GM12878 (cell line): ENCODE results near the gene ELL. TPM values are rescaled to one million over a fixed set of nuclear protein-coding genes. Genes with fewer than 3 reads are reported as not detected.

Experiments
- ATAC-seq: fragments of 200-7000 bp; cut with Tn5 transposase; 3 replicates; pipeline ENCODE4 v1.9.1; 2020; ENCODE audit warnings: mild to moderate bottlenecking, moderate library complexity
- BruUV-seq: library from RNA; stranded (reverse); fragments of 400-500 nt; replicated peaks from 2 replicates; lab custom pipeline; 2021; lab: Mats Ljungman, UMichigan
- CTCF ChIA-PET: fragments of 300-600 bp; sonication (Branson Sonifier 250); formaldehyde crosslinking; extraction: SDS; loops from one replicate; lab custom pipeline; 2021; ENCODE audit warnings: inconsistent platforms; lab: Yijun Ruan, JAX
- POLR2A ChIA-PET: fragments of 350-600 bp; formaldehyde crosslinking; extraction: SDS; loops from one replicate; lab custom pipeline; 2021; ENCODE audit warnings: inconsistent platforms; lab: Charles Lee
- RAD21 ChIA-PET: fragments of 300-600 bp; sonication (Branson Sonifier 250); formaldehyde crosslinking; loops from one replicate; lab custom pipeline; 2023; ENCODE audit warnings: antibody characterized with exemption; ENCODE audit not compliant: unreplicated experiment; lab: Charles Lee
- SMC1A ChIA-PET: fragments of 300-600 bp; sonication (Branson Sonifier 250); formaldehyde crosslinking; loops from one replicate; lab custom pipeline; 2023; ENCODE audit not compliant: unreplicated experiment, uncharacterized antibody; lab: Charles Lee
- DNase-seq: peaks from one replicate; pipeline ENCODE4 v3.0.0-alpha.2; 2011; ENCODE audit warnings: low read depth, low spot score
- FAIRE-seq: peaks from 3 replicates; lab custom pipeline; 2011; peaks lifted over from hg19 to GRCh38; lab: Jason Lieb, UNC
- H2AFZ ChIP-seq: 2 replicates; pipeline ENCODE4 v1.6.0; 2011; ENCODE audit warnings: low read depth, low read length, control low read depth; ENCODE audit not compliant: control insufficient read depth
- H3K27ac ChIP-seq: 2 replicates; pipeline ENCODE4 v1.5.1; 2011; ENCODE audit warnings: control low read depth; ENCODE audit not compliant: control insufficient read depth, insufficient read depth
- H3K27me3 ChIP-seq, 2 experiments: replicated peaks in 1 of 2; 2 replicates each; pipeline versions ENCODE4 v1.6.0 to v1.6.1; 2011; ENCODE audit warnings: low read length in 1 of 2; ENCODE audit not compliant: control insufficient read depth in 2 of 2, insufficient read depth in 2 of 2
- H3K36me3 ChIP-seq, 2 experiments: 2 replicates each; pipeline ENCODE4 v1.5.1; 2011; ENCODE audit warnings: low read length in 1 of 2; ENCODE audit not compliant: control insufficient read depth in 2 of 2, insufficient read depth in 2 of 2
- H3K4me1 ChIP-seq: 2 replicates; pipeline ENCODE4 v1.6.1; 2011; ENCODE audit warnings: mild to moderate bottlenecking, low read length, moderate library complexity, mixed read lengths; ENCODE audit not compliant: control insufficient read depth, insufficient read depth
- H3K4me2 ChIP-seq: 2 replicates; pipeline ENCODE4 v1.6.0; 2011; ENCODE audit warnings: control low read depth; ENCODE audit not compliant: control insufficient read depth, insufficient read depth
- H3K4me3 ChIP-seq: fragments of 200-600 bp; sonication (generic); 2 replicates; pipeline ENCODE4 v1.5.1; 2016
- H3K79me2 ChIP-seq: 2 replicates; pipeline ENCODE4 v1.6.0; 2011; ENCODE audit warnings: low read length; ENCODE audit not compliant: control insufficient read depth, insufficient read depth
- H3K9ac ChIP-seq: 2 replicates; pipeline ENCODE4 v1.8.0; 2011; ENCODE audit warnings: low read length, control low read depth, mixed read lengths; ENCODE audit not compliant: control insufficient read depth, insufficient read depth
- H3K9me3 ChIP-seq: replicated peaks from 3 replicates; pipeline ENCODE4 v1.5.1; 2011; ENCODE audit warnings: mild to moderate bottlenecking, low read length; ENCODE audit not compliant: control insufficient read depth, insufficient read depth
- H4K20me1 ChIP-seq: 2 replicates; pipeline ENCODE4 v1.6.0; 2011; ENCODE audit not compliant: control insufficient read depth, insufficient read depth
- DPF2 ChIP-seq: fragments of 450-650 bp; IDR thresholded peaks from 2 replicates; pipeline ENCODE4 v1.6.1; 2017; ENCODE audit warnings: mild to moderate bottlenecking
- GATAD2B ChIP-seq: fragments of 450-650 bp; conservative IDR thresholded peaks from 2 replicates; pipeline ENCODE4 v1.6.1; 2017; ENCODE audit warnings: low read depth, mild to moderate bottlenecking, moderate library complexity
- POLR2A ChIP-seq: IDR thresholded peaks from 2 replicates; pipeline ENCODE4 v1.6.1; 2011; ENCODE audit warnings: low read depth, mild to moderate bottlenecking, low read length
- POLR2AphosphoS5 ChIP-seq: IDR thresholded peaks from 2 replicates; pipeline ENCODE4 v1.6.1; 2011; ENCODE audit warnings: mild to moderate bottlenecking, low read length, inconsistent platforms
- POU2F2 ChIP-seq: IDR thresholded peaks from 3 replicates; pipeline ENCODE4 v1.6.1; 2011; ENCODE audit warnings: low read depth, mild to moderate bottlenecking, low read length, borderline replicate concordance
- RB1 ChIP-seq: fragments of 450-650 bp; formaldehyde crosslinking; IDR thresholded peaks from 2 replicates; pipeline ENCODE4 v1.6.1; 2017; ENCODE audit warnings: mild to moderate bottlenecking, borderline replicate concordance
- SP1 ChIP-seq: IDR thresholded peaks from one replicate; pipeline ENCODE4 v1.6.1; 2011; ENCODE audit warnings: low read depth, low read length
- SPI1 ChIP-seq: IDR thresholded peaks from 2 replicates; pipeline ENCODE4 v1.6.1; 2011; ENCODE audit warnings: low read depth, mild to moderate bottlenecking, low read length, moderate library complexity, borderline replicate concordance; ENCODE audit not compliant: insufficient read depth
- TAF1 ChIP-seq: IDR thresholded peaks from 2 replicates; pipeline ENCODE4 v1.6.1; 2011; ENCODE audit warnings: mild to moderate bottlenecking, low read depth, low read length, borderline replicate concordance
- YY1 ChIP-seq: IDR thresholded peaks from 2 replicates; pipeline ENCODE4 v1.6.1; 2011; ENCODE audit warnings: low read depth, mild to moderate bottlenecking, low read length
- ZZZ3 ChIP-seq: IDR thresholded peaks from 2 replicates; pipeline ENCODE4 v1.6.1; 2011; ENCODE audit warnings: low read depth; ENCODE audit not compliant: control insufficient read depth, insufficient read length
- WGBS: methylation state at CpG from one replicate; pipeline ENCODE4 v1.1.6; 2016; ENCODE audit warnings: low lambda C conversion rate; ENCODE audit not compliant: insufficient replicate concordance, insufficient coverage; ENCODE audit errors: missing lambda C conversion rate; 5-methylcytosine and 5-hydroxymethylcytosine counted together
- in situ Hi-C: fragments of 300-500 bp; cut with MboI; formaldehyde crosslinking; loops from 9 replicates; pipeline ENCODE4 v1.14.3; 2018; ENCODE audit warnings: mixed read lengths
- intact Hi-C: fragments of 100-400 bp; cut with micrococcal nuclease; formaldehyde crosslinking; loops from one replicate; pipeline ENCODE4 v1.14.2; 2022; ENCODE audit not compliant: unreplicated experiment
- polyA plus RNA-seq, 11 experiments: library from polyadenylated mRNA; depleted of rRNA in 4 of 11; unstranded in 6 of 11; stranded (reverse) in 5 of 11; fragments of >200 nt; fragmentation: Nextera tagmentation in 4 of 11; fragmentation: Illumina TruSeq in 1 of 11; extraction: Ambion mirVana in 4 of 11; extraction: Trizol in 1 of 11; gene quantifications; 1 replicate in 1 of 11; 2 replicates in 10 of 11; pipeline versions ENCODE4 v1.2.1 to v1.2.3, GENCODE V29; 2011 to 2016; ENCODE audit warnings: inconsistent platforms in 2 of 11, missing spikeins in 2 of 11, low read depth in 1 of 11
- total RNA-seq, 4 experiments: library from RNA; depleted of rRNA in 3 of 4; stranded (reverse); fragments of >200 nt in 3 of 4; fragmentation: Illumina TruSeq in 1 of 4; extraction: Trizol in 1 of 4; gene quantifications; 2 replicates each; pipeline versions ENCODE4 v1.2.1 to v1.2.3, GENCODE V29; 2013 to 2021
- TF ChIP-seq, protein P1 (sequence below): fragments of 450-650 bp; IDR thresholded peaks from 2 replicates; pipeline ENCODE4 v1.6.1; 2017; ENCODE audit warnings: low read depth, mild to moderate bottlenecking, moderate library complexity
- TF ChIP-seq, protein P2 (sequence below): IDR thresholded peaks from 2 replicates; pipeline ENCODE4 v1.6.1; 2012; ENCODE audit warnings: low read depth, low read length, improper control_type of control experiment
- TF ChIP-seq, protein P3 (sequence below): fragments of 450-650 bp; IDR thresholded peaks from 2 replicates; pipeline ENCODE4 v1.6.1; 2016; ENCODE audit warnings: mild to moderate bottlenecking, moderate library complexity, borderline replicate concordance

The ELL gene
- total and polyA plus RNA-seq, 10 of the 15 experiments (the other 5 are each of a cell fraction or from before 2014, with no cell fraction given), result 0.91 to 25.0 (median 9.1) TPM

DNA sequence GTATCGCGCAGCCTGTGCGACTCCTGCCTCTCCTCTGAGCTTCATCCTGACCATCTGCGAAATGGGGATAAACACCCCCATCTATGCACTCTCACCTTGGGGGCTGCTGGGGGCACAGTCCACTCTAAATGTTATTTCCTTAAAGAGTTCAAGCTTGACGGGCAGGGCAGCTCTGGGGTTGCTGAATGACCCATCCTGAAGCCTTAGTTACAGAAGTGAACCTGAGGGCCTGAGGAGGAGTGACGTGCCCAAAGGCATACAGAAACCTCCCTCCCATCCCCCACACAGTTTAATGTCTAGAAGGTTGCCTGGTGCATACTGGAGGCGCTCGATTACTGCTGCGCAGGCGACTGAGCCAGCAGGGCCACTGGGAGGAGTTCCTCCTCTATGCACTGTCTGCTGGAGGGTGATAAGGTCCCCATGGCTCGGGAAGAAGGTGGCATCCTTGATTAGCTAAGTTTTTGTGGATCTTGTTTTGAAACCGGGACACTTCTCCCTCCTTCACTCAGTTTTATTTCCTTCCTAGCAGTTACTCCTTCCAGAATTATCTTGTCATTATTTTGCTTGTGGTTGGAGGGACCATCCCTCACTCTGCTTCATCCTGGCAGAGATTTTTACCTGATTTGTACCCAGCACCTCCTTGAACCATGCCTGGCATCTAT is 22.1 kb upstream of the ELL start:
- peak overlapping the region; percentile 78 for H3K27ac ChIP-seq
- FAIRE-seq (peak; percentile 94), ATAC-seq (peak; percentile 93), DNase-seq (peak; percentile 72)
- H3K9ac ChIP-seq, result peak overlapping the region; percentile 76
- peaks cover 14% of the 10 kb centered on the region for H3K79me2 ChIP-seq
- WGBS, result 5% methylated on average over 12 of the region's 12 CpGs
- peak overlapping the region; percentile 94 for H2AFZ ChIP-seq
- in situ Hi-C loops, result no loop called here
- intact Hi-C loops, result loop anchor here (1.0 to 5.0 kb wide), 2 partner anchors 27 to 43 kb away; partner anchors contain the start of genes REX1BD and UBA52
- ChIA-PET POLR2A (interaction anchor here (0.6 to 5.5 kb wide), 9 partner anchors 8 to 718 kb away, joined by 3 to 79 read pairs (median 5); partner anchors contain the start of genes ELL, KXD1, REX1BD and UBA52), CTCF (interaction anchor here (0.6 to 2.7 kb wide), 15 partner anchors 10 to 303 kb away, joined by 3 to 35 read pairs (median 6); partner anchors contain the start of genes KXD1 and REX1BD), RAD21 (interaction anchor here (0.5 to 2.9 kb wide), 12 partner anchors 13 to 375 kb away, joined by 3 to 39 read pairs (median 5); partner anchors contain the start of genes COPE, DDX49, KXD1 and REX1BD), SMC1A (interaction anchor here (0.7 to 2.0 kb wide), 13 partner anchors 9 to 443 kb away, joined by 3 to 29 read pairs (median 4); partner anchors contain the start of genes ELL, KXD1, REX1BD and UBA52)
- H4K20me1 ChIP-seq, result no peaks in the 10 kb centered on the region
- H3K9me3 ChIP-seq, result no peaks in the 10 kb centered on the region
- peaks cover 2 to 14% of the 10 kb centered on the region in 2 experiments; a peak in 3 of 4 replicates for H3K36me3 ChIP-seq
- no peaks in the 10 kb centered on the region for H3K27me3 ChIP-seq
- H3K4me2 ChIP-seq, result peak overlapping the region; percentile 94
- peak overlapping the region; percentile 74 for H3K4me3 ChIP-seq
- peaks cover 10% of the 10 kb centered on the region for H3K4me1 ChIP-seq
- TSS peak; percentile 72 for BruUV-seq
- 0 out of 2 replicates have a peak, but pooled peaks have one; percentile 30 for TF ChIP-seq GATAD2B
- TF ChIP-seq, protein P1, sequence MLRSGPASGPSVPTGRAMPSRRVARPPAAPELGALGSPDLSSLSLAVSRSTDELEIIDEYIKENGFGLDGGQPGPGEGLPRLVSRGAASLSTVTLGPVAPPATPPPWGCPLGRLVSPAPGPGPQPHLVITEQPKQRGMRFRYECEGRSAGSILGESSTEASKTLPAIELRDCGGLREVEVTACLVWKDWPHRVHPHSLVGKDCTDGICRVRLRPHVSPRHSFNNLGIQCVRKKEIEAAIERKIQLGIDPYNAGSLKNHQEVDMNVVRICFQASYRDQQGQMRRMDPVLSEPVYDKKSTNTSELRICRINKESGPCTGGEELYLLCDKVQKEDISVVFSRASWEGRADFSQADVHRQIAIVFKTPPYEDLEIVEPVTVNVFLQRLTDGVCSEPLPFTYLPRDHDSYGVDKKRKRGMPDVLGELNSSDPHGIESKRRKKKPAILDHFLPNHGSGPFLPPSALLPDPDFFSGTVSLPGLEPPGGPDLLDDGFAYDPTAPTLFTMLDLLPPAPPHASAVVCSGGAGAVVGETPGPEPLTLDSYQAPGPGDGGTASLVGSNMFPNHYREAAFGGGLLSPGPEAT, result peak; percentile 46
- peak; percentile 54; the same call in 1 of the 3 replicates for TF ChIP-seq POU2F2
- TF ChIP-seq, protein P2, sequence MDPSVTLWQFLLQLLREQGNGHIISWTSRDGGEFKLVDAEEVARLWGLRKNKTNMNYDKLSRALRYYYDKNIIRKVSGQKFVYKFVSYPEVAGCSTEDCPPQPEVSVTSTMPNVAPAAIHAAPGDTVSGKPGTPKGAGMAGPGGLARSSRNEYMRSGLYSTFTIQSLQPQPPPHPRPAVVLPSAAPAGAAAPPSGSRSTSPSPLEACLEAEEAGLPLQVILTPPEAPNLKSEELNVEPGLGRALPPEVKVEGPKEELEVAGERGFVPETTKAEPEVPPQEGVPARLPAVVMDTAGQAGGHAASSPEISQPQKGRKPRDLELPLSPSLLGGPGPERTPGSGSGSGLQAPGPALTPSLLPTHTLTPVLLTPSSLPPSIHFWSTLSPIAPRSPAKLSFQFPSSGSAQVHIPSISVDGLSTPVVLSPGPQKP, result 0 out of 2 replicates have a peak, but pooled peaks have one; percentile 29
- no peak for TF ChIP-seq ZZZ3
- TF ChIP-seq POLR2A, result peak; percentile 75
- no peak for TF ChIP-seq YY1
- TF ChIP-seq RB1, result 0 out of 2 replicates have a peak, but pooled peaks have one; percentile 35
- peak; percentile 73; the same call in 1 of the 2 replicates for TF ChIP-seq POLR2AphosphoS5
- TF ChIP-seq, protein P3, sequence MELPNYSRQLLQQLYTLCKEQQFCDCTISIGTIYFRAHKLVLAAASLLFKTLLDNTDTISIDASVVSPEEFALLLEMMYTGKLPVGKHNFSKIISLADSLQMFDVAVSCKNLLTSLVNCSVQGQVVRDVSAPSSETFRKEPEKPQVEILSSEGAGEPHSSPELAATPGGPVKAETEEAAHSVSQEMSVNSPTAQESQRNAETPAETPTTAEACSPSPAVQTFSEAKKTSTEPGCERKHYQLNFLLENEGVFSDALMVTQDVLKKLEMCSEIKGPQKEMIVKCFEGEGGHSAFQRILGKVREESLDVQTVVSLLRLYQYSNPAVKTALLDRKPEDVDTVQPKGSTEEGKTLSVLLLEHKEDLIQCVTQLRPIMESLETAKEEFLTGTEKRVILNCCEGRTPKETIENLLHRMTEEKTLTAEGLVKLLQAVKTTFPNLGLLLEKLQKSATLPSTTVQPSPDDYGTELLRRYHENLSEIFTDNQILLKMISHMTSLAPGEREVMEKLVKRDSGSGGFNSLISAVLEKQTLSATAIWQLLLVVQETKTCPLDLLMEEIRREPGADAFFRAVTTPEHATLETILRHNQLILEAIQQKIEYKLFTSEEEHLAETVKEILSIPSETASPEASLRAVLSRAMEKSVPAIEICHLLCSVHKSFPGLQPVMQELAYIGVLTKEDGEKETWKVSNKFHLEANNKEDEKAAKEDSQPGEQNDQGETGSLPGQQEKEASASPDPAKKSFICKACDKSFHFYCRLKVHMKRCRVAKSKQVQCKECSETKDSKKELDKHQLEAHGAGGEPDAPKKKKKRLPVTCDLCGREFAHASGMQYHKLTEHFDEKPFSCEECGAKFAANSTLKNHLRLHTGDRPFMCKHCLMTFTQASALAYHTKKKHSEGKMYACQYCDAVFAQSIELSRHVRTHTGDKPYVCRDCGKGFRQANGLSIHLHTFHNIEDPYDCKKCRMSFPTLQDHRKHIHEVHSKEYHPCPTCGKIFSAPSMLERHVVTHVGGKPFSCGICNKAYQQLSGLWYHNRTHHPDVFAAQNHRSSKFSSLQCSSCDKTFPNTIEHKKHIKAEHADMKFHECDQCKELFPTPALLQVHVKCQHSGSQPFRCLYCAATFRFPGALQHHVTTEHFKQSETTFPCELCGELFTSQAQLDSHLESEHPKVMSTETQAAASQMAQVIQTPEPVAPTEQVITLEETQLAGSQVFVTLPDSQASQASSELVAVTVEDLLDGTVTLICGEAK, result no peak
- TF ChIP-seq SP1, result peak; percentile 18
- peak; percentile 83 for TF ChIP-seq TAF1
- no peak for TF ChIP-seq DPF2
- no peak for TF ChIP-seq SPI1
